Stromal cell of bone marrow (primary cell): Measurements from ENCODE around the gene ACCS.

Experiments used
- DNase-seq: peaks from one replicate; pipeline ENCODE4 v3.0.0-alpha.2; 2012; ENCODE audit warnings: low read depth

The ACCS gene

DNA sequence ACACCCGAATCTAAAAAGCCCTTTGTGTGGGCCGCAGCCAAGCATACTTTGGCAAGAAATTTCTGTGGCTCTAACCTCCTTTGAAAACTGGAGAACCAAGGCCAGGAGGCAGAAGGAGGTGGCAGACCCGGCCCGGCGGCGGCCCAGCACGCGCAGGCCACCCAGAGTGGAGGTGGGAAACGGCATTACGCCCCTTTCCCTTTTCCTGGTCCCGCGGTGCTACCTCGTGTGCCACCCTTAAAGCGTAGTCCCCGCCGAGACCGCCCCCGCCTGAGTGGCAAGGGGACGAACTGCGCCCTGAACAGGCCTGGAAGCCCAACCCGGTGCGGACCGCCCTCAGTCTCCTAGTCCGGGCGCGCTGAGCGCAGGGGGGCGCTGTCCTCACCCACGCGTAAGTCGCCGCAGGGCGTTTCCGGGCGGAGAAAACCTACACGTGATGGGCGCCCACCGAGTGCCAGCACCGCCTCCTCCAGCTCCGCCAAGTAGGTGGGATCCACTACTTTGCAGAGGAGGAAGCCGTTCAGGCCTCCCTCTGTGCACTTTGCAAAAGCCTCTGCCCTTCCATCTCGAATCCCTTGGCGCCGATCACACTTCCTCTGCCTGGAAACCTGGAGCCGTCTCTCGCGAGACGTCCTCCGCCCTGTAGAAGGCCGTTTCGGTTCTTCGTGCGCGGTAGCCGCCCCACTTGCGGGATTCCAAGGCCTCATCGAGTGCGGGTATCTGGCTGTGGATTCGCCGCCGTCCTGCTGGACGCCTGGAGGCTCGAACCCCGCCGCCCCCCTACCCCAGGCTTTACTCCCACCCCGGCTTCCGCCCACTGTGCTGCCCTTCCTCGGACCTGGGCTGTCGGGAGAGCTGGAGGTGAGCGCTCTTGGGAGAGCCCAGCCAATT, at the start of gene ACCS:
Gene ACCS (plus strand): TSS at position 430 of the 891 bp plus-strand sequence. CDS start 1,358 bp downstream, outside the sequence.
- DNase-seq: peak; percentile 89

DNA sequence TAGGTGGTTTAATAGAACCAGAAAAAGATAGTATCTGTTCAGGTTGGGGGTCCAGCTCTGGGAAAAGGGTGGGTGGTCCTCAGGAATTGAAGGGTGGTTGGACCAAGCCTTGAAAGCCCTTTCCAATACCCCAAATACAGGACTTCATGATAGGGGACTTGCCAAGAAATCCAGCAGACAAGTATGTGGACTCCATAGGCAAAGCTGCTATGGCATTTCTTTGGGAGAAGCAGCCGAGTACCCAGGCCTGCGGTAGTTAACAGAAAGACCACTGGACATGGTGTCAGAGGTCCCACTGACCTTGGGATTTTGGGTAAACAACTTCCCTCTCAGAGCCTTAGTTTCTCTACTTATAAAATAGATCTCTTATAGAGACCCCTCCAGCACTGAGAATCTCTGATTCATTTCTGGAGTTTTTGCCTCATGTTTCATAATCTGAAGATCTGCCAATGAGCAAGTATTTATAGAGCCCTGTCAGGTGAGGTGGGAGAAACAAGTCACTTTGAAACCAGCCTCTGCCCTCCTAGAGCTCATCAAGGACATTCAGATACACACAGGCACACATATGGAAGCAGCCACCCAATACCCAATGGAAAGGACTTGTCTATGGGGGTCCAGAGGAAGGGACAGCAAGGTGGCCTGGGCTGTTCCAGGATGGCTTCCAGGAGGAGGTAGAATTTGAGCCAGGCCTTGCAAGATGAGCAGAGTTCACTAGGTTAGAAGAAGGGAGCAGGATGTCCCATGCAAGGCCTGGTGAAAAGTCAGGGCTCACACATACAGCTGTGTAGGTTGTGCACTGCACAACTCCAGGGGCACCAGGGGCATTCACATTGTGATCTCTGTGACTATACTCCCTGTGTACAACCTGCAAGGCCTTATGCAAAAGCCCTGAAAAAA, 49.3 kb upstream of the ACCS start:
- DNase-seq: no peak

- peak; percentile 57 for DNase-seq
Measured at GRCh38 chr11:44017443-44018126, 48.5 kb upstream of the ACCS start.

DNA sequence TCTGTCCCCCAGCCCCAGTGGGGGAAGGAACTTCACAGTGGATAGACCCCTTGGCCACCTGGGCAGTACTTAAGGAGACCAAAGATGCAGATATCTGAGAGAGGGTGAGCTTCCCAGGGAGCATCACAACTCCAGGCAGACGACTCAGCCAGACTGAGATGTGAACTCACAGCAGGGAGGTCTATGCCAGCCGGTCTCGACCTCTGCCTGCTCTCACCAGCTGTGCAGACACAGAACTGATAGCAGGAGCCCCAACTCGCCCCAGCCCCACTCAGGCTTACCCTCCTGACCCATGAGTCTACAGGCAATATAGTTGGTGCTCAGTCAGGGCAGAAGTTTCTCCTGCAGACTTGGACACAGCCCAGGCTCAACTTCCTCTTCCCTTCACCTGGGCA, 47.9 kb upstream of the ACCS start:
- DNase-seq: no peak

DNA sequence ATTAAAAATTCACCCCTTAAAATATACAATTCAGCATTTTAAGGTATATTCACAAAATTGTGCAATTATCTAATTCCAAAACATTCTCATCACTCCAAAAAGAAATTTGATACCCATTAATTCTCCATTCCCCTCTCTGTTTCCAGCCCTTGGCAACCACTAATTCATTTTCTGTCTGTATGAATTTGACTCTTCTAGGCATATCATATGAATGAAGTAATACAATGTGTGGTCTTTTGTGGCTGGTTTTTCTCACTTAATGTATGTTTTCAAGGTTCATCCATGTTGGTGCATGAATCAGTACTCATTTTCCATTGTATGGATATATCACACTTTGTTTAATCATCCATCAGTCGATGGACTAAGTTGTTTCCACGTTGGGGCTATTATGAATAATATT, 47.2 kb upstream of the ACCS start:
- no peak for DNase-seq

GRCh38 chr11:44024977-44025376, 41.1 kb upstream of the ACCS start:
- DNase-seq: no peak

DNA sequence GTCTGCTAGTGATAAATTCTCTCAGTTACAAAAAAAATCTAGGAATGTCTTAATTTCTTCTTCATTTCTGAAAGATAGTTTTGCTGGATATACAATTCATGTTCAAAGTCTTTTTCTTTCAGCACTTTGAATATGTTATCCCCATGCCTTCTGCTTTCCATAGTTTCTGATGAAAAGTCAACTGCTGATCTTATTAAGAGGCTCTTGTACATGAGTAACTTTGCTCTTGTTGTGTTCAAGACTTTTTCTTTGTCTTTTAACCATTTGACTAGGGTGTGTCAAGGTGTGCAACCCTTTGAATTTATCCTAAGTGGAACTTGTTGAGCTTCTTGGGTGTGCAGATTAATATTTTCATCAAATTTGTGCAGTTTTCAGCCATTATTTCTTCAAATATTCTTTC, 40.3 kb upstream of the ACCS start:
- no peak for DNase-seq

GRCh38 chr11:44028401-44028800, 37.7 kb upstream of the ACCS start:
- no peak for DNase-seq

- no peak for DNase-seq
Measured at GRCh38 chr11:44028816-44029506, 37.1 kb upstream of the ACCS start.

GRCh38 chr11:44029507-44029845, 36.6 kb upstream of the ACCS start:
- no peak for DNase-seq

- peak; percentile 91 for DNase-seq
Measured at GRCh38 chr11:44029977-44030911, 35.8 kb upstream of the ACCS start.

GRCh38 chr11:44030996-44031395, 35.1 kb upstream of the ACCS start:
- DNase-seq: no peak

- DNase-seq: no peak
Measured at GRCh38 chr11:44031549-44031948, 34.5 kb upstream of the ACCS start.

DNA sequence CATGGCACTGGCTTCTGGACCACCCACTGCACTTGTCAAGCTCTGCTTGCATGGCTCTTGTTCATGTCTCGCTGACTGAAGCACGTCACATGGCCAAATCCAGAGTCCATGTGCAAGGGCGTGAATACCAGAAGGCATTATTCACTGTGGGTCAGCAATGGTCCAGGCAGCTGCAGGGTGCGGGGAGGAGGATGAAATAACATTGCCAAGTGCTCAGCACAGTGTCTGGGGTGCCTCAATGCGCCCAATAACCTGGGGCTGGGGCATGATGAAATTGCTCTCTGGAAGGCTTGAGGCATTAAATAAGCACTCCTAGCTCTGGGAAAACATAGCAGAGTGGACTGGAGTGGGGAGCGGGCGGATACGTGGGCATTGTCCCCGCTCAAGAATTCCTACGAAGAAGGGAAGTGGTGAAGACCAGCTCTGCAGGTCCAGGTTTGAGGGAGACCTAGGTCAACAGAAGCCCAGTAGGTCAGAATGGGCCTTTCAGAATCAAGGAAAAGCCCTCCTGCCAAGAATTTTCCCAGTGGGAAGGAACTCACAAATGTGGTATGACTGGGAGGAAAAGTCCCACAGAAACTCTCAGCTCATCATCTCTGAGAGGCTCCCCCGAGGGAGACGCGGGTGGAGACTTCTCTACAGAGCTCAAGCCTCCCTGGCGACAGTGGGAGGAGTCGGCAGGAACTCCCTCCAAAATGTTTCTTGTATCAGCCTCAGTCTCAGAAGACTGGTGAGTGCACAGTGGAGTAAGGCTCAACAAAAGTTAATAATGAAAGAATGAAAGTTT, 33.6 kb upstream of the ACCS start:
- peak; percentile 80 for DNase-seq

GRCh38 chr11:44033411-44033850, 32.6 kb upstream of the ACCS start:
- DNase-seq: no peak

DNA sequence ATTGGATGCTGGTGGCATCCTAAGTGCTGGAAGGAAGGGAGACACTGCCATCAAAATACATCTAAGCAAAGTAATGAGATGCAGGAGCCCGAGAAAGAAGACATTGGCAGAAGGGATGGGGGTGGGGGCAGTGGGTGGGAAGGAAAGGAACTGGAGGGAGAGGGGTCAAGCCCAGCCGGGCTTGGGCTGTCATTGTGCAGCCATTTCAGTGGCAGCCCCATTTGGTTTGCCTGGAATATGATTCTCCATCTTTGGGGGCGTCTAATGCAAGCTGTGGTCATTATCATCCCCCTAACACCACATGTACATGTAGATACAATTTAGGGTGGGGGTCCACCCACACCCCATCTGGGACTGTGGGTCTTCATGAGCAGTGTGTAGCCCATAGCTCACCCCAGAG, 32.2 kb upstream of the ACCS start:
- DNase-seq: no peak

GRCh38 chr11:44034639-44035038, 31.4 kb upstream of the ACCS start:
- no peak for DNase-seq

DNA sequence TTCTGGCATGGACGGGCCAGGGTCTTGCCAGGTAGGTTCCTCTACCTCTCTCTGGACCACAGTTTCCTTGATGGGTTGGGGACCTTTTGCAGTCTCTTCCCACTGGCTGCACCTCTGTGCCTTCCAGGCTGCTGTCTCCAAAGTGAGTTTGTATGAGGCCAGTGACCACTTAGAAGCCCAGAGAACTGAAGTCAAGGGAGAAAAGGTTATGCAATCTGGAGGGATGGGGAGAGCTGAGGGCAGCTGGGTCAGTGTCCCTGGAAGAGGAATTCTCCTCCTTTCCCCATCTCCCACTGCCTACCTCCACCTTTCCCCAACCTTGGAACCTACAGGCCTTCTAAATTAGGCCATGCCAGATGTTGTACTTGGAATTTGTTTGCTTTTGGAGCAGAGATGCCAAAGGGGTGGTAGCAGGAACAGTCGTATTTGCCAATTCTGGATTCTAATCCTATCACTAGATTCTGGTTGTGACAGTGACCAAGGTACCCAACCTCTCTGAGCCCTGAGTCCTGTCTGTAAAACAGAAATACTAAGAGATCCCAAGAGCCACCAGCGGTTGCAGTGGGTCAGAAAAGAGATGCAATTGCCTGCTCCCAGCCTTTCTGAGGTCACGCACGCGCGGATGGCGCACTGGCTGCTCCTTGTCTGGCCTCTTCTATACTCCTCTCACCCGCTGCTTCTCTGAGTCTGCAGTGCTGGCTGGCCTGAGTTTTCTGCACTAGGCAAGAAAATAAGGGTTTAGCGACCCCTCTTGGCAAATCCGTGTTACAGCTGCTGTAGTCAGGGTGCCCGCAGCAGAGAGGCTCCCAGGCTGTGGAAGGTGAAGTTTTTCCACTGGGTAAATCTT, 29.0 kb upstream of the ACCS start:
- DNase-seq: peak; percentile 86

DNA sequence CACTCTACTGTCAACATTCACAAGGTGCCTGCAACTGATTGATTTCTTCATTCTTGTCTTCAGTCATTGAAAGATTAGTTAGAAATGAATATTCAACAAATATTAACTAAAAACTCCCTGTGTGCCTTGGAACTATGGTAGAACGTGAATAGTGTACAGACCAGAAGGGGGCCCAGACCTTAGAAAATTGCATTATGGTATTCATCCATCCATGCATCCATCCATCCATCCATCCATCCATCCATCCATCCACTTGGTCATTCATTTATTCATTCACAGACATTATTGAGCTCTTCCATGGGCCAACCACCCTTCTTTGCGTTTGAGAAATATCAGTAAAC, 28.4 kb upstream of the ACCS start:
- DNase-seq: no peak
